GM03348 (cell line): ENCODE results near the gene MAGEA3.
"Not testable (repeated sequence)": the region's sequence is repeated elsewhere in the genome, so short reads cannot be mapped to it uniquely, and the experiment has no call there.

Experiments used
- DNase-seq: peaks from one replicate; pipeline ENCODE4 v3.0.0; 2012; ENCODE audit warnings: low spot score

The MAGEA3 gene

GRCh38 chrX:152697952-152698931 is at the start of gene MAGEA3:
MAGEA3 (plus strand) TSS chrX:152698794; CDS start chrX:152700833, 2,039 bp downstream.
- DNase-seq, result not testable (repeated sequence)

DNA sequence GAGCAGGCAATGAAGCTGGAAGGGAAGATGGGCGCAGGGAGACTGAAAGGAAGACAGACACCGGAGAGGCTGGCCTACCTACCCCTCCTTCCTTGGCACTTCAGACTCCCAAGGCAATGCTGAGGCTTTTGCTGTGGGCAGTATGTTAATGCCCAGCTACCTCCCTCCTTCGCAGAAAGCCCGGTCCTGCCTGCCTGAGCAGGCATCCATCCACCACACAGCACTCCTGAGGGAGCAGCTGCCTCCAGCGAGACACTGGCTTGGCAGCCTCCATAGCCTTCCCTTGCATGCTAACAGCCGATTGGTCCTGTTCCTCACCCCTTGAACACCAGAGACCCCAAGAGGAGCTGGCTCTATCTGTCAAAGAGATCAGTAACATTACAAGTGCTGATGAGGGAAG is 46.5 kb upstream of the MAGEA3 start:
- DNase-seq, result no peak

GRCh38 chrX:152652467-152652866 is 46.1 kb upstream of the MAGEA3 start:
- DNase-seq, result no peak

GRCh38 chrX:152656087-152656486 is 42.5 kb upstream of the MAGEA3 start:
- DNase-seq, result no peak

DNA sequence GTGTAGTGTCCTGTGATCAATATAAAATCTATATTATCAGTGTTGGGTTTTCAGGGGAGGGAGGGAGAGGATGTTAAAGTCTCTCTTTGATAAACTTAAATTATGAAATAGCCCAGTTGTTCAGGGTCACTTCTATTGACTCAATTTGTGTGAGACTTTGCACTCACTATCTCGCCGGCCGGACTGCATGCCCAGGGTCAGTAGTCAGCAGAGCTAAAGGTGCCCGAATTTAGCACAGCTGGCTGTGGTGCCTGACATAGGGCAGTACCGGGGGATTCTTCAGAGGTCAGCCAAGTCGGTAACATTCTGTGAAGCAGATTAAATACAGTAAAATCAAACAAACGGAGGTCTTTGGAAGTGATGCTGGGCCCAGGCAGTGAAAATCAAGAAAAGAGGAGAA is 41.7 kb upstream of the MAGEA3 start:
- no peak for DNase-seq

DNA sequence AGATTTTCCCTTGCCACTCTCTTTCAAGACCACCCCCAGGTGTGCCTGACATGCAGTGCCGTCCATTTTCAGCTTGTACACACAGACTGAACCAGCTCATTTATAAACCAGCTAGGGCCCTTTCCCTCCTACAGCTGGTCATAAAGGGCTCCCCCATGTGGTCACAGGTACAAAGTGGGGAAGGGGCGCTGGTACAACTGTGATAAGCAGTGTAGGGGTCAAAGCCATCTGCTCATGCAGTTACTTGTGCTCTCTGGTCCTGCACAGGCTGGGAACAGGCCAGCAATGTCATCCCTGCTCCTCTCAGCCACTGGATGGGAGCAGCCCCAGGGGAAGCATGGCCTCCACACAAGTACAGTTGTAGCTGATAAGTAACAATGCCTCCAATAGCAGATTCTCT is 40.3 kb upstream of the MAGEA3 start:
- no peak for DNase-seq

GRCh38 chrX:152663086-152663485 is 35.5 kb upstream of the MAGEA3 start:
- no peak for DNase-seq

DNA sequence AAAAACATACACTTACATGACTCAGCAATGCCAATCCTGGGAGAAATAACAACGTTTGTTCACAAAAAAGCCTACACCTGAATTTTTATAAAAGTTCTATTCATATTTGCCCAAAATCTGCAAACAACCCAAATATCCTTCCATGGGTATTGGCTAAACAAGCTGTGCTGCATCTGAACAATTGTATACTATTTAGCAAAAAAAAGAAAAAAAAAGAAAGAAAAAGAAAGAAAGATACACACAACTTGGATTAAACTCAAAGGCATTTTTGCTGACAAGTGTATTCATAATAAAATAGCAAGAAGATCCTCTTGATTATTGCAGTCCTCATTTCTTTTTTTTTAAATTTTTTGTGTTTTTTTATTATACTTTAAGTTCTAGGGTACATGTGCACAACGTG is 24.5 kb upstream of the MAGEA3 start:
- no peak for DNase-seq

DNA sequence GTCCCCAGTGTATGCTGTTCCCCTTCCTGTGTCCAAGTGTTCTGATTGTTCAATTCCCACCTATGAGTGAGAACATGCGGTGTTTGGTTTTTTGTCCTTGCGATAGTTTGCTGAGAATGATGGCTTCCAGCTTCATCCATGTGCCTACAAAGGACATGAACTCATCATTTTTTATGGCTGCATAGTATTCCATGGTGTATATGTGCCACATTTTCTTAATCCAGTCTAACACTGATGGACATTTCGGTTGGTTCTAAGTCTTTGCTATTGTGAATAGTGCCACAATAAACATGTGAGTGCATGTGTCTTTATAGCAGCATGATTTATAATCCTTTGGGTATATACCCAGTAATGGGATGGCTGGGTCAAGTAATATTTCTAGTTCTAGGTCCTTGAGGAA is 23.9 kb upstream of the MAGEA3 start:
- DNase-seq, result not testable (repeated sequence)

DNA sequence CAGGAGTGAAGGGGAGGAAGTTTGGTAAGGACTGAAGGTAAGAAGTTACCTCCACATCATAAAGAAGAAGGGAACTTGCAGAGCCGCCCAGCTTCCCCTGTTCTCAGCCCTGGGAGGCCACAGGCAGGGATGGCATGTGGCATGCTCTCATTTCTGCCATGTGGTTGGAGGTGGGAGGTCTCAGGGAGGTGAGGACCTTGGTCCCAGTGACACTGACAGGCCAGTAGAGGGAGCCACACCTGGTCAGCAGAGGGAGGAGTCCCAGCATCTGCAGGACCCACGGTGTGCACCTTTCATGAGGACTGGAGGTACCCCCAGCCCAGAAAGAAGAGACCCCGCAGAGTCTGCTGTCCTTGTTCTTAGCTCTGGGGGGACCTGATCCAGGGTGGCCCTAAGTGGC is 17.6 kb upstream of the MAGEA3 start:
- not testable (repeated sequence) for DNase-seq

GRCh38 chrX:152700390-152700789 is 1.8 kb downstream of the MAGEA3 start:
- DNase-seq, result not testable (repeated sequence)

- not testable (repeated sequence) for DNase-seq
These were observed 7.9 kb downstream of the MAGEA3 start for GRCh38 chrX:152706500-152706899.

- DNase-seq, result not testable (repeated sequence)
These were observed 10.6 kb downstream of the MAGEA3 start, which contains the start of gene CSAG2 for GRCh38 chrX:152709173-152709572. CSAG2 (minus strand) TSS chrX:152709273; CDS start chrX:152709112, 161 bp downstream.

- not testable (repeated sequence) for DNase-seq
These were observed 14.6 kb downstream of the MAGEA3 start for GRCh38 chrX:152713195-152713594.

DNA sequence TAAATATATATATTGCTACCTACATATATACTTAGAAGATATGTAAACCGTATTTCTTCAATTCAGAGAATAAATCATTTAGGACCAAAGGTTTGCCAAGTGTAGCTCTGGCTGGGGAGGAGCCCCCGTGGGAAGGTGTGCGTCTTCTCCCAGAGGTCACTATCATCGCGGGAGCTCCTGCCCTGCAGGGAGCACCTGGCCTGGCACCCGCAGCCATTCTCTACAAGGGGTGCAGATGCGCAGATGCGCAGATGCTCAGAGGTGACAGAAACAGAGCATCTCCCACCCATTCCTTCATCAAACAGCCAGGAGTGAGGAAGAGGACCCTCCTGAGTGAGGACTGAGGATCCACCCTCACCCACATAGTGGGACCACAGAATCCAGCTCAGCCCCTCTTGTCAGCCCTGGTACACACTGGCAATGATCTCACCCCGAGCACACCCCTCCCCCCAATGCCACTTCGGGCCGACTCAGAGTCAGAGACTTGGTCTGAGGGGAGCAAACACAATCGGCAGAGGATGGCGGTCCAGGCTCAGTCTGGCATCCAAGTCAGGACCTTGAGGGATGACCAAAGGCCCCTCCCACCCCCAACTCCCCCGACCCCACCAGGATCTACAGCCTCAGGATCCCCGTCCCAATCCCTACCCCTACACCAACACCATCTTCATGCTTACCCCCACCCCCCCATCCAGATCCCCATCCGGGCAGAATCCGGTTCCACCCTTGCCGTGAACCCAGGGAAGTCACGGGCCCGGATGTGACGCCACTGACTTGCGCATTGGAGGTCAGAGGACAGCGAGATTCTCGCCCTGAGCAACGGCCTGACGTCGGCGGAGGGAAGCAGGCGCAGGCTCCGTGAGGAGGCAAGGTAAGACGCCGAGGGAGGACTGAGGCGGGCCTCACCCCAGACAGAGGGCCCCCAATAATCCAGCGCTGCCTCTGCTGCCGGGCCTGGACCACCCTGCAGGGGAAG is 15.5 kb downstream of the MAGEA3 start, which contains the start of gene MAGEA2B:
Gene MAGEA2B (plus strand): TSS at position 814 of the 973 bp plus-strand sequence. CDS start 2,479 bp downstream, outside the sequence.
- not testable (repeated sequence) for DNase-seq

DNA sequence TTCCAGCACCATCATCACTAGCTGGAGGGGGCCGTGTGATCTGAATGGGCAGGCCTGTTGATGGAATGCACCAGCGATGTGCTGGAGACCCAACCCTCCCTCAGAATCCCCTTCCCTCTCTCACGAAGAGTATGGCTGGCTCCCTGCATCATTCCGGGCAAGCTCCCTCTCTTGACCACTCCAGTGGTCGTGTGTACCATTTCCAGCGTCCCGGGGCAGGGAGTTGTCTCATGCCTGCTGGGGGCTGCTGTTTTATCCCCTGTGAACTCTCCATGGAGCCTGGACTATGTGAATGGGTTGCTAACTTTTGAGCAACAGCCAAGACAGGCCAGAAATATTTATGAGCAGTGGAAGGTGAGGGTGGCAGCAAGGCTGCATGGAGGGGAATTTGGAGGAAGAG is 26.8 kb downstream of the MAGEA3 start:
- DNase-seq, result no peak

- no peak for DNase-seq
These were observed 34.8 kb downstream of the MAGEA3 start, which contains the start of the genes CSAG1 and MAGEA12 for GRCh38 chrX:152733261-152733975. CSAG1 (minus strand) TSS chrX:152733721; CDS start chrX:152732460, 1,261 bp downstream. MAGEA12 (plus strand) TSS chrX:152733757; CDS start chrX:152736162, 2,405 bp downstream.

- DNase-seq, result not testable (repeated sequence)
These were observed 35.7 kb downstream of the MAGEA3 start for GRCh38 chrX:152734143-152734858.

GRCh38 chrX:152735101-152735500 is 36.5 kb downstream of the MAGEA3 start:
- no peak for DNase-seq

GRCh38 chrX:152735860-152736511 is 37.4 kb downstream of the MAGEA3 start:
- DNase-seq, result no peak
